Testis (tissue), 3 donors: ENCODE results near the gene DLGAP4. TPM values are rescaled to one million over a fixed set of nuclear protein-coding genes. Genes with fewer than 3 reads are reported as not detected.

Experiments used
- DNase-seq: peaks from one replicate; pipeline ENCODE4 v3.0.0-alpha.2; 2019
- H3K27ac ChIP-seq, 2 donors: fragments of 200-600 bp; sonication (generic); one replicate each; pipeline ENCODE4 v1.5.1; 2019
- H3K27me3 ChIP-seq: fragments of 200-600 bp; sonication (generic); one replicate; pipeline ENCODE4 v1.5.1; 2019
- H3K36me3 ChIP-seq: fragments of 200-600 bp; sonication (generic); one replicate; pipeline ENCODE4 v1.5.1; 2017; ENCODE audit warnings: low read depth; ENCODE audit errors: missing control alignments
- H3K4me1 ChIP-seq: fragments of 200-600 bp; sonication (generic); one replicate; pipeline ENCODE4 v1.5.1; 2019
- H3K4me3 ChIP-seq, 2 donors: fragments of 200-600 bp; sonication (generic); one replicate each; pipeline ENCODE4 v1.5.1; 2017 to 2019
- H3K9me3 ChIP-seq: fragments of 200-600 bp; sonication (generic); one replicate; pipeline ENCODE4 v1.5.1; 2017
- CTCF ChIP-seq, 3 experiments: fragments of 450-650 bp in 2 of 3; fragments of 200-600 bp in 1 of 3; sonication (generic) in 1 of 3; IDR thresholded peaks; one replicate each; pipeline ENCODE4 v1.5.1; 2016 to 2019; ENCODE audit warnings: antibody characterized with exemption in 3 of 3, mild to moderate bottlenecking in 2 of 3, moderate library complexity in 1 of 3
- POLR2A ChIP-seq: fragments of 450-650 bp; IDR thresholded peaks from one replicate; pipeline ENCODE4 v1.6.1; 2017; ENCODE audit warnings: antibody characterized with exemption, mild to moderate bottlenecking, moderate library complexity
- WGBS, 2 donors: methylation state at CpG; one replicate each; pipeline ENCODE4 v1.1.5; 2018; 5-methylcytosine and 5-hydroxymethylcytosine counted together
- intact Hi-C: fragments of 100-400 bp; cut with DNase I; formaldehyde crosslinking; loops from one replicate; pipeline ENCODE4 v1.15.1; 2023; ENCODE audit warnings: low total_unique reads
- polyA plus RNA-seq: library from polyadenylated mRNA; stranded (reverse); fragments of 350-450 nt; fragmentation: Illumina TruSeq; extraction: RNeasy Lipid Tissue Mini Kit (QIAGEN cat#74804); gene quantifications from one replicate; pipeline ENCODE4 v1.2.3, GENCODE V29; 2014; ENCODE audit warnings: low read depth, low replicate concordance; ENCODE audit not compliant: insufficient read depth
- total RNA-seq, 2 donors: library from RNA; depleted of rRNA; stranded (reverse); fragments of >200 nt; gene quantifications; one replicate each; pipeline ENCODE4 v1.2.3, GENCODE V29; 2016

DLGAP4 gene
- total and polyA plus RNA-seq, 3 donors from 2014 or later, result 69.1 to 110 (median 110) TPM

GRCh38 chr20:36344517-36345132 is 38.5 kb downstream of the DLGAP4 start:
- H3K4me1 ChIP-seq, result no peaks in the 10 kb centered on the region
- no peaks in the 10 kb centered on the region for H3K27me3 ChIP-seq
- H3K4me3 ChIP-seq, result no peak overlapping the region
- H3K9me3 ChIP-seq, result no peaks in the 10 kb centered on the region
- WGBS, 2 donors, result 39% methylated on average over 4 of the region's 4 CpGs
- TF ChIP-seq CTCF (IDR thresholded peaks at IDR 0.05), result no peak
- no peak for TF ChIP-seq POLR2A
- peak; percentile 65 for DNase-seq
- intact Hi-C loops, result no loop called here
- no peaks in the 10 kb centered on the region for H3K36me3 ChIP-seq
- H3K27ac ChIP-seq, result no peak overlapping the region

GRCh38 chr20:36346256-36346655 is 40.1 kb downstream of the DLGAP4 start:
- no peak for TF ChIP-seq POLR2A
- no peak for TF ChIP-seq CTCF (IDR thresholded peaks at IDR 0.05)
- no peaks in the 10 kb centered on the region for H3K4me1 ChIP-seq
- no peak overlapping the region for H3K4me3 ChIP-seq
- WGBS, 2 donors, result 93 to 94% methylated on average over 3 of the region's 3 CpGs
- no peaks in the 10 kb centered on the region for H3K9me3 ChIP-seq
- no peak for DNase-seq
- H3K36me3 ChIP-seq, result no peaks in the 10 kb centered on the region
- H3K27ac ChIP-seq, result no peak overlapping the region
- intact Hi-C loops, result no loop called here
- H3K27me3 ChIP-seq, result no peaks in the 10 kb centered on the region

DNA sequence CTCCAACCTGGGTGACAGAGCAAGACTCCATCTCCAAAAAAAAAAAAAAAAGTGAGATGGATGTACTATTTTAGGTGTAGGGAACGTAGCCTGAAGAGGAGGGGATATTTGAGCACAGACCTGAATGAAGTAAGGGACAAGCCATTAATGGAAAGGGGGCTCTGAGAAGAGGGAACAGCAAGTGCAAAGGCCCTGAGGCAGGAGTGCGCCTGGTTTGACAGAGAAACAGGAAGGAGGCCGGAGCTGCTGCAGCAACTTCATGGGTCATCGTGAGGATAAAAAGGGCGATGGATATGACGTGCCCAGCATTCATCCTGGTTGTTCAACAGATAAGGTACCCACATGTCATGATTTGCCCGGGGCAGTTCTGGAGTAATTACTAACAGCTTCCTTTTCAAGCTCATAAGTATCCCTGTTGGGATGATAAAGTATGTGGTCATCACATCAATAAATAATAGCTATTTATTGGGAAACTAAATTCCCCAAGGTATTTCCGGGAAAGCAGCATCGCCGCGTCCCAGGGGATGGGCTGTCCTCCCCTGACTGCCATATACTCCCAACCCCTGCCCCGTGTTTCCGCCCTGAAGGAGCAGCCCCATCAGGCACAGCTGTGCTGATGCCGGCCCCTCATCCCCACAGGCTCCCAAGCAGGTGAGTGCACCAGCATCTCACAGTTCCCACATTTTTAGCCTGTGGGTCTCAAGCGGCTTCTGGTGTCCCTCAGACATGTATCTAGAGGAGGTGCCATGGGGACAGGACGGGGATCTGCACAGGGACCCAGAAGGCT is 43.4 kb downstream of the DLGAP4 start:
- no peak for DNase-seq
- H3K36me3 ChIP-seq, result no peaks in the 10 kb centered on the region
- 81 to 84% methylated on average over 13 to 16 of the region's 16 CpGs for WGBS, 2 donors

DNA sequence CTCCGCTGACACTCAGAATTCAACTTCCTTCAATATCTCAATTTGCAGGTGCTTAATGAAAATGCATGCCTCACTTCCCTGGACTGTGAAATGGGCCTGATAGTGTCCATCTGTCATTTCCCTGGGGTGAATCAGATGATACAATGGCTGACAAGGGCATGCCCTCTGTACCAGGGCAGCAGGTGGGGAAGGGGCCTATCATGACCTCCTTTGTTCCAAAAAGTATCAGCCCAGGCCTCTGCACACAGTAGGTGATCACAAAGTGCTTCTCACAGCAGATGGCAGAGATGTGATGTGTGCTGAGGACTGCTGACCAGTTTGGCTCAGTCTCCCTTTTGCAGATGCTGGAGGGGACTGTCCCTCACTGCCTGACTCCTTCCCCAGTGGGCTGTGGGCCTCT is 44.3 kb downstream of the DLGAP4 start:
- DNase-seq, result no peak
- Histone ChIP-seq H3K27ac (no peak overlapping the region), H3K4me1 (no peaks in the 10 kb centered on the region), H3K9me3 (no peaks in the 10 kb centered on the region), H3K36me3 (no peaks in the 10 kb centered on the region), H3K27me3 (no peaks in the 10 kb centered on the region), H3K4me3 (no peak overlapping the region)
- TF ChIP-seq CTCF (IDR thresholded peaks at IDR 0.05), result no peak
- TF ChIP-seq POLR2A, result no peak
- intact Hi-C loops, result no loop called here
- WGBS, 2 donors, result 100% methylated on average over 1 of the region's 1 CpG

More for the DNA sequence above, 43.4 kb downstream of the DLGAP4 start:
- no peak overlapping the region for H3K4me3 ChIP-seq
- no peaks in the 10 kb centered on the region for H3K27me3 ChIP-seq
- no peaks in the 10 kb centered on the region for H3K9me3 ChIP-seq
- intact Hi-C loops, result no loop called here
- H3K4me1 ChIP-seq, result no peaks in the 10 kb centered on the region
- H3K27ac ChIP-seq, result no peak overlapping the region
- no peak for TF ChIP-seq POLR2A
- no peak for TF ChIP-seq CTCF (IDR thresholded peaks at IDR 0.05)
